Embryonic facial prominence (tissue), 1 donor: ENCODE results near the gene C2CD3.
"Not testable (repeated sequence)": the region's sequence is repeated elsewhere in the genome, so short reads cannot be mapped to it uniquely, and the experiment has no call there.

Source experiments
- DNase-seq: peaks from one replicate; pipeline ENCODE4 v3.0.0-alpha.2; 2016; ENCODE audit errors: extremely low spot score

Gene C2CD3

GRCh38 chr11:74120260-74121035 is 50.4 kb downstream of the C2CD3 start:
- DNase-seq: not testable (repeated sequence)

DNA sequence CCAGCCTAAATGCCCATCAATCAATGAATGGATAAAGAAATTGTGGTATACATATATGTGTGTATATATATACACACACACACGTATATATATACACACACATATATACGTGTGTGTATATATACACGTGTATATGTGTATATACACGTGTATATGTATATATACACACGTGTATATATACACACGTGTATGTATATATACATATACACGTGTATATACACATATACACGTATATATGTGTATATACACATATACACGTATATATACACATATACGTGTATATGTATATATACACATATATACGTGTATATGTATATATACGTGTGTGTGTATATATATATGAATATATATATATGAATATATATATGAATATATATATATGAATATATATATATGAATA is 54.1 kb downstream of the C2CD3 start:
- DNase-seq: no peak

DNA sequence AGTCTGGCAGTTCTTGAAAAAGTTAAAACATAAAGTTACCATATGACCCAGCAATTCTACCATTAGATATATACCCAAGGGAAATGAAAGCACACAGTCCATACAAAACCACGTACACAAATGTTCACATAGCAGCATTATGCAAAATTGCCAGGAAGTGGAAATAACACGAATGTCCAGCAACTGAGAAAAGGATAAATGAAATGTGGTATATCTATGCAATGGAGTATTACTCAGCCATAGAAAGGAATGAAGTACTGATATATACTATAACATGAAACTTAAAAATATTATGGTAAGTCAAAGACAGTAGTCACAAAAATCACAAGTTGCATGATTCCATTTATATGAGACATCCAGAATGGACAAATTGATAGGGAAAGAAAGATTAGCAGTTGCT is 57.9 kb downstream of the C2CD3 start:
- DNase-seq: no peak

- DNase-seq: no peak
These were observed 64.7 kb downstream of the C2CD3 start for GRCh38 chr11:74106124-74106523.

DNA sequence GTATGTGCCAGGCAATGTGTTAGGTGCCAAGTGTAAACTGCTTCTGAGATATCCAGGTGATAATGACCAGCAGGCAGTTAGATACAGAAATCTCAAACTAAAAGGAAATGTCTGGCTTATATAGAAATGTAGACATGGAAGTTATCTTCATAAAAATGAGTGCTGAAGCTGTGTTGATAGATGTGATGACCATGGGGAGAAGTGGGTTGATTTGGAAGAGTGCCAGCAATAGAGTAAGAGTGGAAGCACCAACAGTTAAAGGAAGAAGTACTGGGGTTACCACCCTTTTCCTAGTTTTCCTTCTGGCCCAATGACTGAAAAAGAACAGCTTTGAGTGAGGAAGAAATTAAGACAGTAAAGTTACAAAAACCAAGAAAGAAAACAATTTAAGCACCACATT is 68.5 kb downstream of the C2CD3 start:
- no peak for DNase-seq

GRCh38 chr11:74100735-74101134 is 70.1 kb downstream of the C2CD3 start:
- no peak for DNase-seq

DNA sequence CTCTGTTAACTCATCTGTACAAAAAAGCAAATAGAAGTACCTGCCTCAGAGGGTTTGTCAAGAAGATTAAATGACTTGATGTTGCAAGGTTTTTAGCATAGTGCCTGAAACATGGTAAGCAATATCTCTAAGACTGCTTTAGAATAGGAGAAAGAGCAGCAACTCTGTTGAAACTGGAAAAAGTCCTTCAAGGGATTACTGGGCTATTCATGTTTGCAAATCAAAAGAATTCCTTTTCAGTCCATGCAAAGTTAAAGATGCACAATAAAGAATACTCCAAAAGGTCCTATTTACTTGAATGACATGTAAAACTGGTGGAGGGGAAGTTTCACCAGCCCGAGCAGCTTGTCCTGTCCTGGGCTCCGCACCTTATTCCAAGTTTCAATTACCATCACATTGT is 70.6 kb downstream of the C2CD3 start:
- no peak for DNase-seq

DNA sequence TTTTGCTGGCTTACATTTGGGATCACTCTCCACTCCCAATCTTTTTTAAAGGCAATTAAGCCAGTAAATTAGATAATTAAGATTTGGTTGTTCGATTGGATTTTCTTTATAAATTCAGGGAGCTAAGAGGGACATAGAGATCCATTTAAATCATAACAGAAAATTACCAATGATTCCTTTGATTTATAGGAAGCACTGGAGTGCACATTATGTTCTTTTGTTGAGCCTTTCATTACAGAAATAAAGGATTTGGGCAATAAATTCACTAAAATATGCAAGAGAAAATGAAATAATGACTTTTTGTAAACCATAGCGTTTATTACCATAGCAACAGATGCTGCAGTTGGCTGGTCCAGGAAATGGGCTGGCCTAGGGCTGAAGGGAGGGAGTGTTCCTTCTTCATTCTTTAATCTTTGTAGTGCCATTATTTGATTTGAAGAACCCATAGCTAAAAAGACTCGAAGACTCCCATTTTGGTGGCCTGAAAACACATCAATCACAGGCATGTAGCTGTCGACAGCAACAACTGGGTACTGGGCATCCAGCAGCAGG is 73.0 kb downstream of the C2CD3 start:
- no peak for DNase-seq

GRCh38 chr11:74094393-74094792 is 76.4 kb downstream of the C2CD3 start:
- no peak for DNase-seq

DNA sequence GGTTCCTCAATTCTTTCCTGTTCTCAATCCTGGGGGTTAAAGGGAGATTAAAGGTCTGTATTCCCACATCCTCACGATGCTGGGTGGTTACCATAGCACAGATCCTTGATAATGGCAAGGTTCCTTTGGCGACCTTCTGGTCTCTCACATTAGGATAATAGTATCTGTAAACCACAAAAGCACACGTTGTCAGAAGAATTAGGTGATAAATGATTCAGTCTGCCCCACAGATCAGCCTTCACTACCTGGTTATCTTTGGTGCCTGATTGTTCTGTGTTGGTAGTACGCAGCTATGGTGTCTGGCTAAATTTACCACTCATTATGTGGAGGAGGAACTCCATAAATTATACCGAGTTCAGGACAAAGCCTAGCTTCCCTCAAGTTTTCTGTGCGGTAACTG is 78.4 kb downstream of the C2CD3 start:
- no peak for DNase-seq

GRCh38 chr11:74091549-74091948 is 79.3 kb downstream of the C2CD3 start:
- no peak for DNase-seq

DNA sequence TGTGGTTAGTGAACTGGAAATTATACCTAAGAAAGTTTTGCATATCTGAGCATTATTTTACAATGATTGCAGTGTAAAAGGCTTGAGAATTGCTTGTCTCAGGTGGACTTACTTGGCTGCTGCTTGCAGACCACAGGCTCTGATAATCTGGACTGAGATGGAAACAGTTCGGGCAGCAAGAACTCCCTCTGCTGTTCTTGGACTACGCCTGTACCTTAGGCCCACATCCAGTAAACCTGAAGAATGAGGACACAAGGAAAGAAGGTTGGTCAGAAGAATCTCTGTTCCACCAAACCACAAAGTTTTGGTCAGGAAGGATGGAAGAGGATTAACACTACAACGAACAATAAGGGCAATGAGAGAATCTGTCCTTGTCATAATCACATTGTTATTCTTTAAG is 80.1 kb downstream of the C2CD3 start:
- no peak for DNase-seq

GRCh38 chr11:74086242-74086884 is 84.4 kb downstream of the C2CD3 start:
- no peak for DNase-seq

DNA sequence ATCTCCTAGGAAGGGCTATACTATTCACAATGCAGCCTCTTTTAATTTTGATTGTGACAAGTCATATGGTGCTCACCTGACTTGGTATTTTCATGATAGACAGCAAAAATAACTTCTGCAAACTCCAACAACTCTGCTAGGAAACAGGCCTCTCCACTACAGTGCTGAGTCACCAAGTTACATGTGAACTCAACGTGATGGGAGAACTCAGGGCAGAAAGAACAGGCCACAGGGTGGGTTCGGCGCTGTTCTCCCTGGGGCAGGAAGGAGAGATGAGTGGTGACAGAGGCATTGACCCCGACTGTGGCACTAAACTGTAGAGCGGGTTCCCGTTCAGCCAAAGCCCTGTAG is 85.3 kb downstream of the C2CD3 start:
- DNase-seq: no peak

GRCh38 chr11:74084796-74085541 is 85.8 kb downstream of the C2CD3 start:
- no peak for DNase-seq

DNA sequence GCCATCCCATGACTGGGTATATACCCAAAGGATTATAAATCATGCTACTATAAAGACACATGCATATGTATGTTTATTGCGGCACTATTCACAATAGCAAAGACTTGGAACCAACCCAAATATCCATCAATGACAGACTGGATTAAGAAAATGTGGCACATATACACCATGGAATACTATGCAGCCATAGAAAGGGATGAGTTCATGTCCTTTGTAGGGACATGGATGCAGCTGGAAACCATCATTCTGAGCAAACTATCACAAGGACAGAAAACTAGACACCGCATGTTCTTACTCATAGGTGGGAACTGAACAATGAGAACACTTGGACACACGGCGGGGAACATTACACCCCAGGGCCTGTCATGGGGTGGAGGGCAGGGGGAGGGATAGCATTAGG is 86.9 kb downstream of the C2CD3 start:
- not testable (repeated sequence) for DNase-seq

DNA sequence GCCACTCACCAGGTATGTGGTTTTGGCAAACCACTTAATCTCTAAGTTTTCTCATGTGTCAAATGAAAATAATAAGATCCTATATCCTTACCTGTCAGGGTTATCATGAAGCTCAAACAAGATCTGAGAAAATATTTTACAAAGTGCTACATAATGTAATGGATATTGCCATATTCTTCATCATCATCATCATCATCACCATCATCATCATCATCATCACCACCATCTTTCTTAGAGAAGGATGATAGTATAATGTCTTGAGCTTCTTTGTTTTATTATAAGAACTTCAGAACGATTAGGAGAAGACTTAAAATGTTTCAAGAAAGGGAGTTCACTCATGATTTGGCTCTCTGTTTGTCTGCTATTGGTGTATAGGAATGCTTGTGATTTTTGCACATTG is 89.4 kb downstream of the C2CD3 start:
- no peak for DNase-seq

- DNase-seq: no peak
These were observed 93.6 kb downstream of the C2CD3 start for GRCh38 chr11:74077193-74077592.

GRCh38 chr11:74072721-74073120 is 98.1 kb downstream of the C2CD3 start:
- no peak for DNase-seq

- no peak for DNase-seq
These were observed 98.5 kb downstream of the C2CD3 start for GRCh38 chr11:74072286-74072685.

DNA sequence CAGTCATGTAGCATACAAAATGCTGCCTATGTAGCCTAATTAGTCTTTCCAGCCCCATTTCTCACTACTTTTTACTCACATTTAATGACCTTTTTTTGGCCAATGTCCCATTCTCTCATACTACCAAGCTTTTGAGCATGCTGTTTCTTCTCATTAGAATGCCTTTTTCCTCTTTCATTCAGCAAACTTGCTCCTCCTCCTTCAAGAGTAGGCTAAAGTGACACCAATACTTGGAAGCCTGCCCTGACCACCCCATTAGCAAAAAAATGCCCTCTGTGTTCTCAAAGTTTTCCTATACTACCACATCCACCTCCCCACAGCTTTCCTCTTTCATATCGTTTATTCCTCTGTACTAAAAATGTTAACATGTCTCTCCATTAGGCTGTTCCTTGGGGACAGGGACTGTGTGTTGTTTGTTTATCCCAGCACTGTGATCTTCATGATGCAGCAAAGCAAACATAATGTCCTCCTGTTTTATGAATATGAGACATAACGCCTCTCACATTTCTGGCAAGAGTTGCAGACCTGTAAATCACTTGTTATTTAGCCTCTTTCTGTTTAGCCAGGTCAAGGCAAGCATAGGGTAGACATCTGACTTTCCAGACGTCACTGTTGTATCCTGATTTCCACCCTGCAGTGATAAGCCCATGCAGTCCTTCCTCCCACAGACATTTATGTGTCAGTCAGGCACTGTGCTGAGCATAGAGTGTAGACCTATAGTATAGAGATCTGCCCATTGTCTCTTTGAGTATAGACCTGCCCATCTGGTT is 99.9 kb downstream of the C2CD3 start:
- DNase-seq: no peak
